GM12878 (cell line): ENCODE data around the gene SSTR4. TPM values are rescaled to one million over a fixed set of nuclear protein-coding genes. Genes with fewer than 3 reads are reported as not detected.

ENCODE experiments used
- ATAC-seq: fragments of 200-7000 bp; cut with Tn5 transposase; 3 replicates; pipeline ENCODE4 v1.9.1; 2020; ENCODE audit warnings: mild to moderate bottlenecking, moderate library complexity
- BruUV-seq: library from RNA; stranded (reverse); fragments of 400-500 nt; replicated peaks from 2 replicates; lab custom pipeline; 2021; lab: Mats Ljungman, UMichigan
- CTCF ChIA-PET: fragments of 300-600 bp; sonication (Branson Sonifier 250); formaldehyde crosslinking; extraction: SDS; loops from one replicate; lab custom pipeline; 2021; ENCODE audit warnings: inconsistent platforms; lab: Yijun Ruan, JAX
- POLR2A ChIA-PET: fragments of 350-600 bp; formaldehyde crosslinking; extraction: SDS; loops from one replicate; lab custom pipeline; 2021; ENCODE audit warnings: inconsistent platforms; lab: Charles Lee
- RAD21 ChIA-PET: fragments of 300-600 bp; sonication (Branson Sonifier 250); formaldehyde crosslinking; loops from one replicate; lab custom pipeline; 2023; ENCODE audit warnings: antibody characterized with exemption; ENCODE audit not compliant: unreplicated experiment; lab: Charles Lee
- SMC1A ChIA-PET: fragments of 300-600 bp; sonication (Branson Sonifier 250); formaldehyde crosslinking; loops from one replicate; lab custom pipeline; 2023; ENCODE audit not compliant: unreplicated experiment, uncharacterized antibody; lab: Charles Lee
- DNase-seq: peaks from one replicate; pipeline ENCODE4 v3.0.0-alpha.2; 2011; ENCODE audit warnings: low read depth, low spot score
- FAIRE-seq: peaks from 3 replicates; lab custom pipeline; 2011; peaks lifted over from hg19 to GRCh38; lab: Jason Lieb, UNC
- H2AFZ ChIP-seq: 2 replicates; pipeline ENCODE4 v1.6.0; 2011; ENCODE audit warnings: low read depth, low read length, control low read depth; ENCODE audit not compliant: control insufficient read depth
- H3K27ac ChIP-seq: 2 replicates; pipeline ENCODE4 v1.5.1; 2011; ENCODE audit warnings: control low read depth; ENCODE audit not compliant: control insufficient read depth, insufficient read depth
- H3K27me3 ChIP-seq, 2 experiments: replicated peaks in 1 of 2; 2 replicates each; pipeline versions ENCODE4 v1.6.0 to v1.6.1; 2011; ENCODE audit warnings: low read length in 1 of 2; ENCODE audit not compliant: control insufficient read depth in 2 of 2, insufficient read depth in 2 of 2
- H3K36me3 ChIP-seq, 2 experiments: 2 replicates each; pipeline ENCODE4 v1.5.1; 2011; ENCODE audit warnings: low read length in 1 of 2; ENCODE audit not compliant: control insufficient read depth in 2 of 2, insufficient read depth in 2 of 2
- H3K4me1 ChIP-seq: 2 replicates; pipeline ENCODE4 v1.6.1; 2011; ENCODE audit warnings: mild to moderate bottlenecking, low read length, moderate library complexity, mixed read lengths; ENCODE audit not compliant: control insufficient read depth, insufficient read depth
- H3K4me2 ChIP-seq: 2 replicates; pipeline ENCODE4 v1.6.0; 2011; ENCODE audit warnings: control low read depth; ENCODE audit not compliant: control insufficient read depth, insufficient read depth
- H3K4me3 ChIP-seq: fragments of 200-600 bp; sonication (generic); 2 replicates; pipeline ENCODE4 v1.5.1; 2016
- H3K79me2 ChIP-seq: 2 replicates; pipeline ENCODE4 v1.6.0; 2011; ENCODE audit warnings: low read length; ENCODE audit not compliant: control insufficient read depth, insufficient read depth
- H3K9ac ChIP-seq: 2 replicates; pipeline ENCODE4 v1.8.0; 2011; ENCODE audit warnings: low read length, control low read depth, mixed read lengths; ENCODE audit not compliant: control insufficient read depth, insufficient read depth
- H3K9me3 ChIP-seq: replicated peaks from 3 replicates; pipeline ENCODE4 v1.5.1; 2011; ENCODE audit warnings: mild to moderate bottlenecking, low read length; ENCODE audit not compliant: control insufficient read depth, insufficient read depth
- H4K20me1 ChIP-seq: 2 replicates; pipeline ENCODE4 v1.6.0; 2011; ENCODE audit not compliant: control insufficient read depth, insufficient read depth
- CEBPB ChIP-seq, 2 experiments: fragments of 150-350 bp in 1 of 2; IDR thresholded peaks; 2 replicates each; pipeline ENCODE4 v1.6.1; 2012 to 2014; ENCODE audit warnings: low read depth in 2 of 2, low read length in 2 of 2, borderline replicate concordance in 1 of 2, inconsistent platforms in 1 of 2
- E2F4 ChIP-seq: IDR thresholded peaks from 2 replicates; pipeline ENCODE4 v1.6.1; 2012; ENCODE audit warnings: low read depth, low read length, improper control_type of control experiment
- EP300 ChIP-seq, 2 experiments: fragments of 150-350 bp in 1 of 2; IDR thresholded peaks; 2 replicates each; pipeline ENCODE4 v1.6.1; 2011 to 2012; ENCODE audit warnings: low read depth in 2 of 2, low read length in 2 of 2, borderline replicate concordance in 1 of 2, improper control_type of control experiment in 1 of 2, inconsistent platforms in 1 of 2; ENCODE audit not compliant: control insufficient read depth in 1 of 2
- FOS ChIP-seq: IDR thresholded peaks from 3 replicates; pipeline ENCODE4 v1.6.1; 2011; ENCODE audit warnings: borderline replicate concordance; ENCODE audit not compliant: insufficient read length; ENCODE audit errors: extremely low read depth
- IKZF1 ChIP-seq: fragments of 450-650 bp; conservative IDR thresholded peaks from 2 replicates; pipeline ENCODE4 v1.6.1; 2017; ENCODE audit warnings: antibody characterized with exemption, mild to moderate bottlenecking
- NFYB ChIP-seq: IDR thresholded peaks from 2 replicates; pipeline ENCODE4 v1.6.1; 2011; ENCODE audit warnings: low read depth, mild to moderate bottlenecking, low read length, improper control_type of control experiment, moderate library complexity; ENCODE audit not compliant: insufficient read depth
- NR2C1 ChIP-seq: fragments of 450-650 bp; IDR thresholded peaks from 2 replicates; pipeline ENCODE4 v1.6.1; 2017; ENCODE audit warnings: antibody characterized with exemption, mild to moderate bottlenecking, moderate library complexity
- SIN3A ChIP-seq: IDR thresholded peaks from 2 replicates; pipeline ENCODE4 v1.6.1; 2012; ENCODE audit warnings: low read depth, low read length, improper control_type of control experiment
- SMAD5 ChIP-seq: IDR thresholded peaks from 2 replicates; pipeline ENCODE4 v1.6.1; 2016; ENCODE audit warnings: antibody characterized with exemption, low read depth
- TBL1XR1 ChIP-seq: IDR thresholded peaks from 2 replicates; pipeline ENCODE4 v1.6.1; 2012; ENCODE audit warnings: low read depth, low read length, improper control_type of control experiment
- USF2 ChIP-seq: IDR thresholded peaks from 2 replicates; pipeline ENCODE4 v1.6.1; 2011; ENCODE audit warnings: low read depth, low read length, improper control_type of control experiment, borderline replicate concordance
- YY1 ChIP-seq: IDR thresholded peaks from 2 replicates; pipeline ENCODE4 v1.6.1; 2011; ENCODE audit warnings: low read depth, mild to moderate bottlenecking, low read length
- ZBTB40 ChIP-seq: fragments of 450-650 bp; IDR thresholded peaks from 2 replicates; pipeline ENCODE4 v1.6.1; 2016; ENCODE audit warnings: mild to moderate bottlenecking, moderate library complexity, borderline replicate concordance
- ZNF687 ChIP-seq: fragments of 450-650 bp; IDR thresholded peaks from 2 replicates; pipeline ENCODE4 v1.6.1; 2017; ENCODE audit warnings: mild to moderate bottlenecking, moderate library complexity
- WGBS: methylation state at CpG from one replicate; pipeline ENCODE4 v1.1.6; 2016; ENCODE audit warnings: low lambda C conversion rate; ENCODE audit not compliant: insufficient replicate concordance, insufficient coverage; ENCODE audit errors: missing lambda C conversion rate; 5-methylcytosine and 5-hydroxymethylcytosine counted together
- in situ Hi-C: fragments of 300-500 bp; cut with MboI; formaldehyde crosslinking; loops from 9 replicates; pipeline ENCODE4 v1.14.3; 2018; ENCODE audit warnings: mixed read lengths
- intact Hi-C: fragments of 100-400 bp; cut with micrococcal nuclease; formaldehyde crosslinking; loops from one replicate; pipeline ENCODE4 v1.14.2; 2022; ENCODE audit not compliant: unreplicated experiment
- polyA plus RNA-seq, 11 experiments: library from polyadenylated mRNA; depleted of rRNA in 4 of 11; unstranded in 6 of 11; stranded (reverse) in 5 of 11; fragments of >200 nt; fragmentation: Nextera tagmentation in 4 of 11; fragmentation: Illumina TruSeq in 1 of 11; extraction: Ambion mirVana in 4 of 11; extraction: Trizol in 1 of 11; gene quantifications; 1 replicate in 1 of 11; 2 replicates in 10 of 11; pipeline versions ENCODE4 v1.2.1 to v1.2.3, GENCODE V29; 2011 to 2016; ENCODE audit warnings: inconsistent platforms in 2 of 11, missing spikeins in 2 of 11, low read depth in 1 of 11
- total RNA-seq, 4 experiments: library from RNA; depleted of rRNA in 3 of 4; stranded (reverse); fragments of >200 nt in 3 of 4; fragmentation: Illumina TruSeq in 1 of 4; extraction: Trizol in 1 of 4; gene quantifications; 2 replicates each; pipeline versions ENCODE4 v1.2.1 to v1.2.3, GENCODE V29; 2013 to 2021

SSTR4 gene
- total and polyA plus RNA-seq, 10 of the 15 experiments (the other 5 are each of a cell fraction or from before 2014, with no cell fraction given), result not detected

GRCh38 chr20:23027721-23028120 is 7.4 kb upstream of the SSTR4 start:
- H3K4me1 ChIP-seq, result no peaks in the 10 kb centered on the region
- BruUV-seq, result no TSS peak
- no peak for ATAC-seq
- no peak overlapping the region for H2AFZ ChIP-seq
- no peaks in the 10 kb centered on the region for H3K9me3 ChIP-seq
- H3K79me2 ChIP-seq, result no peaks in the 10 kb centered on the region
- POLR2A ChIA-PET, result no interaction called here
- no peak for DNase-seq
- H3K4me2 ChIP-seq, result no peak overlapping the region
- no peaks in the 10 kb centered on the region for H3K36me3 ChIP-seq
- no peaks in the 10 kb centered on the region for H4K20me1 ChIP-seq
- no peak overlapping the region for H3K9ac ChIP-seq
- no peak for FAIRE-seq
- CTCF ChIA-PET, result no interaction called here
- RAD21 ChIA-PET, result no interaction called here
- H3K27me3 ChIP-seq, result peaks cover 0 to 2% of the 10 kb centered on the region in 2 experiments; a peak in 2 of 4 replicates
- intact Hi-C loops, result no loop called here
- SMC1A ChIA-PET, result no interaction called here
- no peak overlapping the region for H3K27ac ChIP-seq
- no peak overlapping the region for H3K4me3 ChIP-seq
- 0% methylated on average over 1 of the region's 1 CpG for WGBS
- in situ Hi-C loops, result no loop called here
- no peak for TF ChIP-seq SIN3A
- no peak for TF ChIP-seq ZBTB40
- TF ChIP-seq USF2, result no peak
- TF ChIP-seq TBL1XR1, result no peak
- TF ChIP-seq EP300 (IDR thresholded peaks at IDR 0.05; ENCODE audit: borderline replicate concordance in 1 of 2, control insufficient read depth in 1 of 2, low read depth in 2 of 2, low read length in 2 of 2), result no peak
- no peak for TF ChIP-seq ZNF687
- TF ChIP-seq SMAD5, result no peak
- TF ChIP-seq IKZF1, result no peak
- no peak for TF ChIP-seq NFYB
- no peak for TF ChIP-seq E2F4
- no peak for TF ChIP-seq NR2C1
- TF ChIP-seq CEBPB (IDR thresholded peaks at IDR 0.05; ENCODE audit: borderline replicate concordance in 1 of 2, low read depth in 2 of 2, low read length in 2 of 2), result no peak
- no peak for TF ChIP-seq FOS
- TF ChIP-seq YY1, result no peak
